Motor neuron (in vitro differentiated cells): Measurements from ENCODE around the gene C9orf50. TPM values are rescaled to one million over a fixed set of nuclear protein-coding genes. Genes with fewer than 3 reads are reported as not detected.

ENCODE experiments used
- ATAC-seq, 8 experiments: fragments of 200-7000 bp; cut with Tn5 transposase; replicated peaks in 6 of 8; 2 replicates each; pipeline ENCODE4 v1.8.0; 2021; ENCODE audit warnings: mild to moderate bottlenecking in 8 of 8, moderate library complexity in 8 of 8
- H3K27ac ChIP-seq, 2 donors: fragments of 250-450 bp; sonication (Bioruptor Pico); 2 replicates each; pipeline ENCODE4 v1.9.0; 2021; ENCODE audit warnings: antibody characterized with exemption in 2 of 2, mild to moderate bottlenecking in 2 of 2, moderate library complexity in 1 of 2
- H3K4me1 ChIP-seq, 2 donors: fragments of 250-450 bp; sonication (Bioruptor Pico); replicated peaks in 1 of 2; 2 replicates each; pipeline ENCODE4 v1.6.1; 2021; ENCODE audit warnings: antibody characterized with exemption in 2 of 2, mild to moderate bottlenecking in 2 of 2, moderate library complexity in 1 of 2
- H3K4me3 ChIP-seq, 5 donors: fragments of 250-450 bp; sonication (Bioruptor Pico); 2 replicates each; pipeline ENCODE4 v1.9.0; 2021; ENCODE audit warnings: antibody characterized with exemption in 5 of 5, mild to moderate bottlenecking in 5 of 5, moderate library complexity in 4 of 5
- WGBS, 10 experiments: fragments of 450-650 bp; shearing (Covaris generic); methylation state at CpG; one replicate each; pipeline ENCODE4 v1.0.0; 2022; 5-methylcytosine and 5-hydroxymethylcytosine counted together
- in situ Hi-C, 9 experiments: fragments of 400-800 bp; cut with MboI; loops; one replicate each; pipeline ENCODE4 v1.15.0; 2021; ENCODE audit warnings: low sequenced_read_pairs in 9 of 9, low pct_unique_long_range_greater_than_20kb in 2 of 9; ENCODE audit not compliant: unreplicated experiment in 9 of 9
- total RNA-seq, 8 experiments: library from RNA; unstranded; fragments of 300-600 nt; gene quantifications; 2 replicates each; pipeline versions ENCODE4 v1.2.3 to v1.2.4, GENCODE V29; 2022

C9orf50 gene
- total RNA-seq, 8 experiments from 2014 or later: 0.22 to 1.00 (median 0.49) TPM; not detected in 2

- peak overlapping the region; percentile 84 to 99 (median 94) for H3K4me3 ChIP-seq
- 0 to 60% (median 10%) methylated on average over 1 to 14 of the region's 20 CpGs; no CpG with 5 or more reads in 3 of the 10 experiments for WGBS, 10 experiments
- peak in 7 of 8 experiments; percentile 0 to 30 (median 6) for ATAC-seq
- H3K4me1 ChIP-seq: peaks cover 19% of the 10 kb centered on the region in 2 donors
- in situ Hi-C loops: loop anchor here in 5 of 9 experiments (25.0 kb wide), 1 partner anchor 161 kb away; no protein-coding TSS in a partner anchor
- peak overlapping the region in 1 of 2 donors; percentile 95 for H3K27ac ChIP-seq
These were observed 5.9 kb upstream of the C9orf50 start for GRCh38 chr9:129626625-129627284.

- WGBS, 10 experiments: 0 to 2% (median 0%) methylated on average over 1 to 15 of the region's 55 CpGs; no CpG with 5 or more reads in 5 of the 10 experiments
- Histone ChIP-seq H3K4me3 (peak within 1 kb of the TSS; percentile 84 to 99 (median 94)), H3K4me1 (peaks cover 19% of the 10 kb centered on the region in 2 donors), H3K27ac (peak within 1 kb of the TSS; percentile 91 to 95)
- in situ Hi-C loops: loop anchor here in 5 of 9 experiments (25.0 kb wide), 1 partner anchor 161 kb away; no protein-coding TSS in a partner anchor
- ATAC-seq: peak; percentile 62 to 89 (median 84)
These were observed 5.3 kb upstream of the C9orf50 start, which contains the start of gene NTMT1 for GRCh38 chr9:129626079-129626624. Gene NTMT1 (plus strand): TSS chr9:129626163. CDS start chr9:129632704, 6,541 bp downstream.

GRCh38 chr9:129624947-129625346 lies 4.0 kb upstream of the C9orf50 start:
- 0 to 82% (median 70%) methylated on average over 1 to 9 of the region's 9 CpGs; no CpG with 5 or more reads in 2 of the 10 experiments for WGBS, 10 experiments
- Histone ChIP-seq H3K4me1 (peaks cover 17 to 19% of the 10 kb centered on the region in 2 donors), H3K4me3 (no peak overlapping the region), H3K27ac (no peak overlapping the region)
- ATAC-seq: no peak
- in situ Hi-C loops: loop anchor here in 8 of 9 experiments (25.0 kb wide), 4 partner anchors 162 to 488 kb away; no protein-coding TSS in a partner anchor

GRCh38 chr9:129624168-129624759 lies 3.4 kb upstream of the C9orf50 start:
- Histone ChIP-seq H3K4me1 (peaks cover 17 to 22% of the 10 kb centered on the region in 2 donors), H3K27ac (no peak overlapping the region), H3K4me3 (no peak overlapping the region)
- no peak for ATAC-seq
- in situ Hi-C loops: loop anchor here in 7 of 9 experiments (25.0 kb wide), 3 partner anchors 237 to 487 kb away; no protein-coding TSS in a partner anchor
- 0 to 91% (median 57%) methylated on average over 1 to 9 of the region's 12 CpGs; no CpG with 5 or more reads in 1 of the 10 experiments for WGBS, 10 experiments

GRCh38 chr9:129623331-129623730 lies 2.4 kb upstream of the C9orf50 start:
- Histone ChIP-seq H3K4me1 (peaks cover 17 to 19% of the 10 kb centered on the region in 2 donors), H3K4me3 (no peak overlapping the region), H3K27ac (no peak overlapping the region)
- peak in 2 of 8 experiments; percentile 3 to 9 for ATAC-seq
- WGBS, 10 experiments: 0 to 92% (median 70%) methylated on average over 2 to 6 of the region's 6 CpGs; no CpG with 5 or more reads in 1 of the 10 experiments
- in situ Hi-C loops: loop anchor here in 7 of 9 experiments (25.0 kb wide), 3 partner anchors 236 to 486 kb away; no protein-coding TSS in a partner anchor

GRCh38 chr9:129619787-129620668 lies 873 bp downstream of the C9orf50 start:
- Histone ChIP-seq H3K27ac (no peak overlapping the region), H3K4me1 (peaks cover 0 to 3% of the 10 kb centered on the region in 2 donors), H3K4me3 (peak overlapping the region; percentile 34 to 42 (median 38))
- in situ Hi-C loops: loop anchor here in 8 of 9 experiments (10.0 to 25.0 kb wide), 4 partner anchors 233 to 485 kb away; no protein-coding TSS in a partner anchor
- ATAC-seq: peak; percentile 19 to 81 (median 76)
- WGBS, 10 experiments: 0 to 60% methylated on average over 1 of the region's 82 CpGs; no CpG with 5 or more reads in 8 of the 10 experiments

- 0% methylated on average over 1 of the region's 1 CpG; no CpG with 5 or more reads in 4 of the 10 experiments for WGBS, 10 experiments
- Histone ChIP-seq H3K4me1 (peaks cover 13 to 15% of the 10 kb centered on the region in 2 donors), H3K4me3 (no peak overlapping the region), H3K27ac (no peak overlapping the region)
- ATAC-seq: peak in 3 of 8 experiments; percentile 42 to 82 (median 63)
- in situ Hi-C loops: loop anchor here in 8 of 9 experiments (10.0 to 25.0 kb wide), 4 partner anchors 230 to 482 kb away; no protein-coding TSS in a partner anchor
These were observed 3.7 kb downstream of the C9orf50 start for GRCh38 chr9:129617167-129617566.

GRCh38 chr9:129615407-129616285 lies 5.3 kb downstream of the C9orf50 start:
- WGBS, 10 experiments: 0 to 100% (median 93%) methylated on average over 1 to 22 of the region's 31 CpGs
- in situ Hi-C loops: loop anchor here in 8 of 9 experiments (10.0 to 25.0 kb wide), 4 partner anchors 228 to 481 kb away; no protein-coding TSS in a partner anchor
- Histone ChIP-seq H3K27ac (no peak overlapping the region), H3K4me3 (no peak overlapping the region), H3K4me1 (peaks cover 18 to 19% of the 10 kb centered on the region in 2 donors)
- no peak for ATAC-seq

GRCh38 chr9:129614932-129615331 lies 6.0 kb downstream of the C9orf50 start:
- H3K27ac ChIP-seq: no peak overlapping the region
- in situ Hi-C loops: loop anchor here in 8 of 9 experiments (10.0 to 25.0 kb wide), 4 partner anchors 228 to 480 kb away; no protein-coding TSS in a partner anchor
- H3K4me3 ChIP-seq: no peak overlapping the region
- 62 to 100% (median 100%) methylated on average over 1 to 7 of the region's 10 CpGs; no CpG with 5 or more reads in 1 of the 10 experiments for whole genome bisulfite sequencing, 10 experiments
- ATAC-seq: no peak
- H3K4me1 ChIP-seq: peaks cover 19 to 23% of the 10 kb centered on the region in 2 donors

- peak in 6 of 8 experiments; percentile 3 to 60 (median 44) for ATAC-seq
- WGBS, 10 experiments: 0 to 100% (median 53%) methylated on average over 1 to 8 of the region's 19 CpGs; no CpG with 5 or more reads in 4 of the 10 experiments
- in situ Hi-C loops: loop anchor here in 8 of 9 experiments (10.0 to 25.0 kb wide), 4 partner anchors 226 to 479 kb away; no protein-coding TSS in a partner anchor
- H3K4me1 ChIP-seq: peaks cover 22 to 30% of the 10 kb centered on the region in 2 donors
- H3K27ac ChIP-seq: no peak overlapping the region
- H3K4me3 ChIP-seq: no peak overlapping the region
These were observed 7.3 kb downstream of the C9orf50 start for GRCh38 chr9:129613520-129614175.
